ENCODE results near the gene RXRA. TPM values are rescaled to one million over a fixed set of nuclear protein-coding genes. Genes with fewer than 3 reads are reported as not detected.

The RXRA gene
- total RNA-seq, 4 donors from 2014 or later: 41.8 to 83.1 (median 50.4) TPM

DNA sequence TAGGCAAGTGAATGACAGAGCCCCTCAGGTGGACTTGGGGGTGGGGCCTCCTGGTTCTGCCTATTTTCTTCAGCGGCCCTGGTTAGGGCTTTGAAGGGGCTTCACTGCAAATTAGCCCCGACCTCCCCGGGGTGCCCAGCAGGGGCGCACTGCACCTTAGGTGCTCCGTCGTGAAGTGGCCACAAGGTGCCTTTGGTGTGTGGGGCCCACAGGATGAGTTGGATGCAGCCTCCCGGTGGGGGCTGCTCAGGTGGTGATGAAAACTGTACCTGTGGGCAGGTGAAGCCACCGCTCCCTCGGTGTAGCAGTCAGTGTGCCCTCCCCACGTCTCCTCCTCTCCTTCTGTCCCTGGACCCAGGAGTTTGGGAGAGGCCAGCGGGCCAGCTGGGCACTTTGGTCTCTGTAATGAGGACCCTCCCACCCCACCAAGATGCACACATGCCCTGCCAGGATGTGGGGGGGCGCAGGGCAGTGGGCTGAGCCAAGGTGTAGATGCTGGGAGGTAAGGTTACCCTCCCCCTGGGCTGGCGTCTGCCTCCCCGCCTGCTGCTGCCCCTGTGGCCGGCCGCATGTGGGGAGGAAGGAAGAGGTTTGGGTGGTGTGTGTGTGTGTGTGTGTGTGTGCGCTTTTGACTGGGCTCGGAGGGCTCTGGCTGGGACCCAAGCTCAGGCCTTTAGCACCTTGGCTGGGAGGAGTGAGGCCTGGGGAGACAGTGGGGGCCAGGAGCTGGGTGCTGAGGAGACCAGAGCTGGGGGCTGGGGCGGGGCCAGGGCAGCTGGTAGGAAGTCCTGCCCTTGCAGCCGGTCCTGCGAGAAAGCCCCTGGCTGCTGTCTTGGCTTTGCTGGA lies 55.6 kb downstream of the RXRA start:
- H3K4me1 ChIP-seq: peaks cover 88 to 100% (median 97%) of the 10 kb centered on the region in 3 donors
- 44 to 59% methylated on average over 4 to 8 of the region's 21 CpGs for WGBS, 2 donors
- intact Hi-C loops (cut with DNase I): no loop called here
- DNase-seq: no peak
- no peak overlapping the region for H3K4me3 ChIP-seq
- H3K9me3 ChIP-seq: no peaks in the 10 kb centered on the region
- H3K27ac ChIP-seq: peak overlapping the region in 3 of 4 donors; percentile 17 to 96 (median 92)
- H3K36me3 ChIP-seq: peaks cover 0 to 5% (median 0%) of the 10 kb centered on the region in 3 donors
- TF ChIP-seq POLR2A (IDR thresholded peaks at IDR 0.05): no peak
- TF ChIP-seq, protein P1, sequence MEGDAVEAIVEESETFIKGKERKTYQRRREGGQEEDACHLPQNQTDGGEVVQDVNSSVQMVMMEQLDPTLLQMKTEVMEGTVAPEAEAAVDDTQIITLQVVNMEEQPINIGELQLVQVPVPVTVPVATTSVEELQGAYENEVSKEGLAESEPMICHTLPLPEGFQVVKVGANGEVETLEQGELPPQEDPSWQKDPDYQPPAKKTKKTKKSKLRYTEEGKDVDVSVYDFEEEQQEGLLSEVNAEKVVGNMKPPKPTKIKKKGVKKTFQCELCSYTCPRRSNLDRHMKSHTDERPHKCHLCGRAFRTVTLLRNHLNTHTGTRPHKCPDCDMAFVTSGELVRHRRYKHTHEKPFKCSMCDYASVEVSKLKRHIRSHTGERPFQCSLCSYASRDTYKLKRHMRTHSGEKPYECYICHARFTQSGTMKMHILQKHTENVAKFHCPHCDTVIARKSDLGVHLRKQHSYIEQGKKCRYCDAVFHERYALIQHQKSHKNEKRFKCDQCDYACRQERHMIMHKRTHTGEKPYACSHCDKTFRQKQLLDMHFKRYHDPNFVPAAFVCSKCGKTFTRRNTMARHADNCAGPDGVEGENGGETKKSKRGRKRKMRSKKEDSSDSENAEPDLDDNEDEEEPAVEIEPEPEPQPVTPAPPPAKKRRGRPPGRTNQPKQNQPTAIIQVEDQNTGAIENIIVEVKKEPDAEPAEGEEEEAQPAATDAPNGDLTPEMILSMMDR (IDR thresholded peaks at IDR 0.05): peak in 2 of 6 experiments; percentile 18 to 34
- H3K27me3 ChIP-seq: no peaks in the 10 kb centered on the region

DNA sequence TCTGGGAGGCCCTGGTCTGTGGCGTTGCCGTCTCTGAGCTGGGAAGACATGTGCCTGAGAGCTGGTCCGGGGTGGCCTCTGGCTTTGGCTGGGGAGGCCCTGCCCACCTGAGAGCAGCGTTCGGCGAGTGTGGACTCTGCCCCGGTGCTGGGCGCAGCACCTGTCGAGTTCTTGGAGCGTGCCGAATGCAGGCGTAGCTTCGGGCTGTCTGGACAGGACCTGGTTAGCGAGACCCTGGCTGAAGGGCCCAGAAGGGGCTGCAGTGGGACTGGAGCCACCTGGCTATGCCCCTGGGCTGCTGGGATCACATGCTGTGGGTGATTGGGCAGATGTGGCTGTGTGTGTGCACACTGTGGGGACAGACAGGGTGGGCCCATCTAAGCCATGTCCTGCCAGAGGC lies 56.5 kb downstream of the RXRA start:
- peaks cover 87 to 100% (median 97%) of the 10 kb centered on the region in 3 donors for H3K4me1 ChIP-seq
- H3K9me3 ChIP-seq: no peaks in the 10 kb centered on the region
- WGBS, 2 donors: 68% methylated on average over 7 of the region's 14 CpGs; no CpG with 5 or more reads in 1 of the 2 donors
- intact Hi-C loops (cut with DNase I): no loop called here
- H3K27me3 ChIP-seq: no peaks in the 10 kb centered on the region
- peaks cover 0 to 5% (median 0%) of the 10 kb centered on the region in 3 donors for H3K36me3 ChIP-seq
- no peak overlapping the region for H3K4me3 ChIP-seq
- DNase-seq: no peak
- no peak for TF ChIP-seq POLR2A (IDR thresholded peaks at IDR 0.05)
- TF ChIP-seq, protein P1 (IDR thresholded peaks at IDR 0.05): no peak
- H3K27ac ChIP-seq: peak overlapping the region in 2 of 4 donors; percentile 92 to 96

DNA sequence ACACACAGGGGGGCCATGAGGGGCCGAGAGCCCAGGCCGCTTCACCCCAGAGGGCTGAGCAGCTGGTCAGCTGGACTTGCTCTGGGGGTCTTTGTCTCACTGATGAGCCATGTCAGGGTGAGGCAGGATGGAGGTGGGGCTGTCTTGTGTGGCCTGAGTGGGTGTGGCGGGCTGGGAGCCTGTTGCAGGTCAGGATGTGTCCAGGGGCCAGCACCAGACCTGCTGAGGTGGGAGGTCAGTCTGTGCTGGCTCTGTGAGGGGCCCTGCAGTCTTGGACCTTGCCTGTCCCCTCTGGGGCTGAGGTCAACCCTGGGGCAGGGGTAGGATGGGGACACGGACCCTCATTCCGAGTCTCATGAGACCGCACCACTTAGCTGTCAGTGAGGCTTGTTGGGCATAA lies 56.9 kb downstream of the RXRA start:
- DNase-seq: no peak
- intact Hi-C loops (cut with DNase I): no loop called here
- Histone ChIP-seq H3K27ac (peak overlapping the region in 2 of 4 donors; percentile 92 to 96), H3K4me1 (peaks cover 87 to 100% (median 97%) of the 10 kb centered on the region in 3 donors), H3K27me3 (no peaks in the 10 kb centered on the region), H3K36me3 (peaks cover 0 to 5% (median 0%) of the 10 kb centered on the region in 3 donors), H3K4me3 (no peak overlapping the region), H3K9me3 (no peaks in the 10 kb centered on the region)
- WGBS, 2 donors: 96% methylated on average over 4 of the region's 6 CpGs; no CpG with 5 or more reads in 1 of the 2 donors
- TF ChIP-seq POLR2A (IDR thresholded peaks at IDR 0.05): no peak
- TF ChIP-seq, protein P1 (IDR thresholded peaks at IDR 0.05): no peak

DNA sequence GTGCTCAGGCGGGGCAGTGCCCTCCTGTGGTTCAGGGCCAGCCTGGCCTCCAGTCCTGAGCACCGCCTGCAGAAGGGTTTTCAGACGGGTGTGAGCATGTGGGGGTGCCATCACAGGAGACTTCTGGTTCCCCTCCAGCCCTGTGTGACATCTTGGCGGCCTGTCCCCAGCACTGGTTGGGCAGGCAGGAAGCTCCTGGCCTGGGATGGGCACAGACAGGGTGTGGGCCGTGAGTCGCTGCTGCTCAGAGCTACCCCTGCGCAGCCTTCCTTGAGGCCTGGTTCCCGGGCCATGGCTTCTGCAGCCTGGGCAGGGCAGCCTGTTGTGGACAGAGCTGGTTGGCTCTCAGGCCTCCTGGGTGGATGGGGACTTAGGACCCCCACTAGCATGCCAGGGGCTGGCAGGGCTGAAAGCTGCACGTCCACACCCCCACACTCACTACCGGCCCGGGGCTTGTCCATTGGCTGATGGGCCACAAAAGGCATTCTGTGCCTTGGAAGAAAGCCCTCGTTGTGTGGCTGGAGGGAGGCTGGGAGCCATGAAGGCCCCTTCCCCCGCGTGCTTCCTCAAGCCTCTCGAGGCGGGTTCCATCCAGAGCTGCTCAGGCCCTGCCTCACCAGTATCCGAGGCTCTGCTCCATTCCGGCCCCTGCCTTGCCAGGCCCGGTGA lies 58.7 kb downstream of the RXRA start:
- Histone ChIP-seq H3K27ac (peak overlapping the region; percentile 36 to 96 (median 60)), H3K4me1 (peaks cover 82 to 100% (median 84%) of the 10 kb centered on the region in 3 donors), H3K4me3 (no peak overlapping the region), H3K27me3 (no peaks in the 10 kb centered on the region), H3K36me3 (peaks cover 0 to 5% (median 0%) of the 10 kb centered on the region in 3 donors), H3K9me3 (no peaks in the 10 kb centered on the region)
- WGBS, 2 donors: 60 to 88% methylated on average over 1 to 8 of the region's 19 CpGs
- no peak for TF ChIP-seq POLR2A (IDR thresholded peaks at IDR 0.05)
- TF ChIP-seq, protein P1 (IDR thresholded peaks at IDR 0.05): no peak
- intact Hi-C loops (cut with DNase I): no loop called here
- DNase-seq: no peak

DNA sequence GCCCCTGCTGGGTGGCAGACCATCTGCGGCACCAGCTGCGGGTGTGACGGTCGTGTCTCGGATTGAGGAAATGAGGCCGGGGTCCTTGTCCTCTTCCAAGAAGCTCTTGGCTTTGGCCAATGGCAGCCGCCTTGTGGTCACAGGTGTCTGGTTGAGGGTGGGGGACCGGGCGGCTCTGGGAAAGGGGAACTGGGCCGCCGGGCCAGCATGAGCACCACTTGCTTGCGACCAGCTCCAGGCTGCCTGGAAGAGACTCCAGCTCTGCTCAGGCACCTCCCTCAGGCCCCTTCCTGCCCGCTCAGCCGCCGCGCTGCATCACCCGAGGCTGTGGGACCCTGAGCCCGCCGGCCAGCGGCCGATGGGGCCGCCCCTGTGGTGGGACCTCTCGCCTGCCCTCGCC lies 59.7 kb downstream of the RXRA start:
- WGBS, 2 donors: 88 to 90% methylated on average over 2 to 12 of the region's 24 CpGs
- Histone ChIP-seq H3K27ac (peak overlapping the region in 2 of 4 donors; percentile 9 to 61), H3K4me1 (peaks cover 81 to 100% (median 84%) of the 10 kb centered on the region in 3 donors), H3K9me3 (no peaks in the 10 kb centered on the region), H3K27me3 (no peaks in the 10 kb centered on the region), H3K4me3 (no peak overlapping the region), H3K36me3 (peaks cover 0 to 5% (median 0%) of the 10 kb centered on the region in 3 donors)
- TF ChIP-seq, protein P1 (IDR thresholded peaks at IDR 0.05): no peak
- TF ChIP-seq POLR2A (IDR thresholded peaks at IDR 0.05): no peak
- intact Hi-C loops (cut with DNase I): no loop called here
- no peak for DNase-seq
